Lower leg skin (tissue), 4 donors: Measurements from ENCODE around the gene KCNIP2. TPM values are rescaled to one million over a fixed set of nuclear protein-coding genes. Genes with fewer than 3 reads are reported as not detected.

Experiments used
- DNase-seq, 2 donors: peaks; one replicate each; pipeline ENCODE4 v3.0.0-alpha.2; 2019; ENCODE audit warnings: low spot score in 2 of 2
- H3K4me3 ChIP-seq: fragments of 200-600 bp; sonication (generic); 2 replicates; pipeline ENCODE4 v1.5.1; 2017; ENCODE audit warnings: mild to moderate bottlenecking, low read depth; ENCODE audit not compliant: poor library complexity, severe bottlenecking
- POLR2A ChIP-seq, 2 donors: fragments of 450-650 bp; IDR thresholded peaks; one replicate each; pipeline ENCODE4 v1.6.1; 2016 to 2017; ENCODE audit warnings: antibody characterized with exemption in 2 of 2, mild to moderate bottlenecking in 1 of 2, moderate library complexity in 1 of 2
- WGBS, 2 donors: methylation state at CpG; one replicate each; pipeline ENCODE4 v1.1.5; 2018; 5-methylcytosine and 5-hydroxymethylcytosine counted together
- intact Hi-C: fragments of 100-400 bp; cut with DNase I; formaldehyde crosslinking; loops from one replicate; pipeline ENCODE4 v1.15.0; 2023; ENCODE audit warnings: low total_unique reads
- total RNA-seq, 4 donors: library from RNA; depleted of rRNA; stranded (reverse); fragments of >200 nt; gene quantifications; one replicate each; pipeline ENCODE4 v1.1.0, GENCODE V29; 2016
- TF ChIP-seq, protein P1 (sequence below), 3 donors: fragments of 450-650 bp; IDR thresholded peaks; one replicate each; pipeline ENCODE4 v1.5.1; 2016; ENCODE audit warnings: antibody characterized with exemption in 3 of 3, mild to moderate bottlenecking in 3 of 3, moderate library complexity in 2 of 3

Gene KCNIP2
- total RNA-seq, 4 donors from 2014 or later, result 1.7 to 5.2 (median 3.1) TPM

GRCh38 chr10:101818872-101819633 lies 24.5 kb downstream of the KCNIP2 start:
- intact Hi-C loops, result no loop called here
- no peak overlapping the region for H3K4me3 ChIP-seq
- WGBS, 2 donors, result 21 to 28% methylated on average over 14 of the region's 14 CpGs
- TF ChIP-seq, protein P1, sequence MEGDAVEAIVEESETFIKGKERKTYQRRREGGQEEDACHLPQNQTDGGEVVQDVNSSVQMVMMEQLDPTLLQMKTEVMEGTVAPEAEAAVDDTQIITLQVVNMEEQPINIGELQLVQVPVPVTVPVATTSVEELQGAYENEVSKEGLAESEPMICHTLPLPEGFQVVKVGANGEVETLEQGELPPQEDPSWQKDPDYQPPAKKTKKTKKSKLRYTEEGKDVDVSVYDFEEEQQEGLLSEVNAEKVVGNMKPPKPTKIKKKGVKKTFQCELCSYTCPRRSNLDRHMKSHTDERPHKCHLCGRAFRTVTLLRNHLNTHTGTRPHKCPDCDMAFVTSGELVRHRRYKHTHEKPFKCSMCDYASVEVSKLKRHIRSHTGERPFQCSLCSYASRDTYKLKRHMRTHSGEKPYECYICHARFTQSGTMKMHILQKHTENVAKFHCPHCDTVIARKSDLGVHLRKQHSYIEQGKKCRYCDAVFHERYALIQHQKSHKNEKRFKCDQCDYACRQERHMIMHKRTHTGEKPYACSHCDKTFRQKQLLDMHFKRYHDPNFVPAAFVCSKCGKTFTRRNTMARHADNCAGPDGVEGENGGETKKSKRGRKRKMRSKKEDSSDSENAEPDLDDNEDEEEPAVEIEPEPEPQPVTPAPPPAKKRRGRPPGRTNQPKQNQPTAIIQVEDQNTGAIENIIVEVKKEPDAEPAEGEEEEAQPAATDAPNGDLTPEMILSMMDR (IDR thresholded peaks at IDR 0.05), result no peak
- no peak for TF ChIP-seq POLR2A (IDR thresholded peaks at IDR 0.05)
- no peak for DNase-seq

- DNase-seq, result peak; percentile 98 to 100
- intact Hi-C loops, result no loop called here
- 0 to 1% methylated on average over 37 to 45 of the region's 47 CpGs for WGBS, 2 donors
- peak within 1 kb of the TSS; percentile 99 for H3K4me3 ChIP-seq
- TF ChIP-seq, protein P1 (IDR thresholded peaks at IDR 0.05), result no peak
- TF ChIP-seq POLR2A (IDR thresholded peaks at IDR 0.05), result peak in 1 of 2 donors; percentile 95
These were observed 25.3 kb downstream of the KCNIP2 start, which contains the start of gene OGA for GRCh38 chr10:101818119-101818871. Gene OGA (minus strand): TSS chr10:101818444. CDS start chr10:101818022, 422 bp downstream.

- TF ChIP-seq POLR2A (IDR thresholded peaks at IDR 0.05), result no peak
- TF ChIP-seq, protein P1 (IDR thresholded peaks at IDR 0.05), result no peak
- peak overlapping the region; percentile 99 for H3K4me3 ChIP-seq
- DNase-seq, result peak; percentile 95 to 97
- WGBS, 2 donors, result 1% methylated on average over 20 to 22 of the region's 44 CpGs
- intact Hi-C loops, result no loop called here
These were observed 26.1 kb downstream of the KCNIP2 start for GRCh38 chr10:101817337-101818118.

GRCh38 chr10:101816913-101817336 lies 26.7 kb downstream of the KCNIP2 start:
- WGBS, 2 donors, result 1% methylated on average over 14 of the region's 14 CpGs
- DNase-seq, result no peak
- TF ChIP-seq, protein P1 (IDR thresholded peaks at IDR 0.05), result no peak
- TF ChIP-seq POLR2A (IDR thresholded peaks at IDR 0.05), result no peak
- peak overlapping the region; percentile 99 for H3K4me3 ChIP-seq
- intact Hi-C loops, result no loop called here

GRCh38 chr10:101816376-101816775 lies 27.2 kb downstream of the KCNIP2 start:
- TF ChIP-seq POLR2A (IDR thresholded peaks at IDR 0.05), result no peak
- TF ChIP-seq, protein P1 (IDR thresholded peaks at IDR 0.05), result no peak
- intact Hi-C loops, result no loop called here
- peak overlapping the region; percentile 99 for H3K4me3 ChIP-seq
- WGBS, 2 donors, result 0 to 1% methylated on average over 5 of the region's 5 CpGs
- no peak for DNase-seq
